GM10847 (cell line): ENCODE data around the gene FERMT3.

Experiments
- POLR2A ChIP-seq: IDR thresholded peaks from 2 replicates; pipeline ENCODE4 v1.6.1; 2011; ENCODE audit not compliant: insufficient read length; ENCODE audit errors: extremely low read depth

Gene FERMT3

GRCh38 chr11:64267207-64267945 is 60.9 kb downstream of the FERMT3 start:
- TF ChIP-seq POLR2A = no peak

- TF ChIP-seq POLR2A = no peak
These were observed 61.7 kb downstream of the FERMT3 start for GRCh38 chr11:64268025-64268892.

- no peak for TF ChIP-seq POLR2A
These were observed 62.5 kb downstream of the FERMT3 start for GRCh38 chr11:64268893-64269539.

- peak; percentile 83 for TF ChIP-seq POLR2A
These were observed 63.2 kb downstream of the FERMT3 start for GRCh38 chr11:64269540-64270220.
